HFFc6 (cell line): ENCODE measurements around the gene SACS. TPM values are rescaled to one million over a fixed set of nuclear protein-coding genes. Genes with fewer than 3 reads are reported as not detected.
A peak's percentile ranks its signal among the peaks of the same experiment; 100 is the strongest.

ENCODE experiments used
- DNase-seq: peaks from one replicate; pipeline ENCODE4 v3.0.0-alpha.2; 2018
- H3K27ac Mint-ChIP-seq: 2 replicates; pipeline ENCODE4 v1.8.0; 2020; ENCODE audit warnings: mild to moderate bottlenecking, mixed read lengths
- H3K27me3 Mint-ChIP-seq: 2 replicates; pipeline ENCODE4 v1.8.0; 2021; ENCODE audit warnings: mild to moderate bottlenecking, moderate library complexity, mixed read lengths; ENCODE audit not compliant: insufficient read depth
- H3K36me3 Mint-ChIP-seq: 2 replicates; pipeline ENCODE4 v1.8.0; 2021; ENCODE audit warnings: low read depth, mixed read lengths
- H3K4me1 Mint-ChIP-seq: 2 replicates; pipeline ENCODE4 v1.8.0; 2020; ENCODE audit warnings: low read depth, mixed read lengths
- H3K4me3 Mint-ChIP-seq: 2 replicates; pipeline ENCODE4 v1.8.0; 2020; ENCODE audit warnings: mild to moderate bottlenecking, moderate library complexity, mixed read lengths
- H3K9me3 Mint-ChIP-seq: 2 replicates; pipeline ENCODE4 v1.8.0; 2020; ENCODE audit warnings: mild to moderate bottlenecking, mixed read lengths
- total RNA-seq, 6 experiments: library from RNA; stranded (reverse); fragmentation: NEBNext Ultra II Directional; extraction: Animal tissue kit (Norgen Biotek cat#: 25700); gene quantifications; 2 replicates in 1 of 6; 3 replicates in 5 of 6; pipeline ENCODE4 v1.2.3, GENCODE V29; 2021
- TF ChIP-seq, protein P1 (sequence below): fragments of 200-600 bp; sonication (generic); IDR thresholded peaks from 2 replicates; pipeline ENCODE4 v1.5.0; 2021; ENCODE audit warnings: antibody characterized with exemption, mild to moderate bottlenecking

Gene SACS
- total RNA-seq, 6 experiments from 2014 or later = 43.9 to 50.9 (median 47.1) TPM

DNA sequence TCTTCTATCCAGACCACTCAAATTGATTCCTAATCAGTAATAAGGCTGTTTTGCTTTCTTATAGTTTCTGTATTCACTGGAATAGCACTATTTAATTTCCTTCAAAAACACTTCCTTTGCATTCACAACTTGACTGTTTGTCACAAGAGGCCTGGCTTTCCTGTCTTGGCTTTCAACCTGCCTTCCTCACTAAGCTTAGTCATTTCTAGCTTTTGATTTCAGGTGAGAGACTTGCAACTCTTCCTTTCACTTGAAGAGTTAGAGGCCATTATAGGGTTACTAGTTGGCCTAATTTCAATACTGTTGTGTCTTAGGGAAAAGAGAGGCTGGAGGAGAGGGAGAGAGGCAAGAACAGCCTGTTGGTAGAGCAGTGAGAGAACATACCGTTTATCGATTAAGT is 47.0 kb downstream of the SACS start:
- H3K27ac Mint-ChIP-seq = no peak overlapping the region
- TF ChIP-seq, protein P1, sequence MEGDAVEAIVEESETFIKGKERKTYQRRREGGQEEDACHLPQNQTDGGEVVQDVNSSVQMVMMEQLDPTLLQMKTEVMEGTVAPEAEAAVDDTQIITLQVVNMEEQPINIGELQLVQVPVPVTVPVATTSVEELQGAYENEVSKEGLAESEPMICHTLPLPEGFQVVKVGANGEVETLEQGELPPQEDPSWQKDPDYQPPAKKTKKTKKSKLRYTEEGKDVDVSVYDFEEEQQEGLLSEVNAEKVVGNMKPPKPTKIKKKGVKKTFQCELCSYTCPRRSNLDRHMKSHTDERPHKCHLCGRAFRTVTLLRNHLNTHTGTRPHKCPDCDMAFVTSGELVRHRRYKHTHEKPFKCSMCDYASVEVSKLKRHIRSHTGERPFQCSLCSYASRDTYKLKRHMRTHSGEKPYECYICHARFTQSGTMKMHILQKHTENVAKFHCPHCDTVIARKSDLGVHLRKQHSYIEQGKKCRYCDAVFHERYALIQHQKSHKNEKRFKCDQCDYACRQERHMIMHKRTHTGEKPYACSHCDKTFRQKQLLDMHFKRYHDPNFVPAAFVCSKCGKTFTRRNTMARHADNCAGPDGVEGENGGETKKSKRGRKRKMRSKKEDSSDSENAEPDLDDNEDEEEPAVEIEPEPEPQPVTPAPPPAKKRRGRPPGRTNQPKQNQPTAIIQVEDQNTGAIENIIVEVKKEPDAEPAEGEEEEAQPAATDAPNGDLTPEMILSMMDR = no peak
- no peak for DNase-seq

DNA sequence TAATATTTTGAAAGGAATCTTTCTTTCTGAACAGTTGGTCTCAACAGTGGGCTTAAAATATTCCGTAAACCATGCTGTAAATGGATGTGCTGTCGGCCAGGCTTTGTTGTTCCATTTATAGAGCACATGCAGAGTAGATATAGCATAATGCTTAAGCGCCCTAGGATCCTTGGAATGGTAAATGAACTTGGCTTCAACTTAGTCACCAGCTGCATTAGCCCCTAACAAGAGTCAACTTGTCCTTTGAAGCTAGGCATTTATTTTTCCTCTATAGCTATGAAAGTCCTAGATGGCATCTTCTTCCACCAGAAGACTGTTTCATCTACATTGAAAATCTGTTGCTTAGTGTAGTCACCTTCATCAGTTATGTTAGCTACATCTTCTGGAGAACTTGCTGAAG is 47.6 kb downstream of the SACS start:
- Mint-ChIP-seq H3K4me3 (no peak overlapping the region), H3K27ac (no peak overlapping the region), H3K27me3 (no peaks in the 10 kb centered on the region), H3K9me3 (no peaks in the 10 kb centered on the region), H3K4me1 (peaks cover 43% of the 10 kb centered on the region), H3K36me3 (peaks cover 9% of the 10 kb centered on the region; the same call in 1 of the 2 replicates)
- no peak for DNase-seq
- TF ChIP-seq, protein P1 = no peak

More for the DNA sequence above, 47.0 kb downstream of the SACS start:
- peaks cover 39% of the 10 kb centered on the region for H3K4me1 Mint-ChIP-seq
- H3K4me3 Mint-ChIP-seq = no peak overlapping the region
- peaks cover 11% of the 10 kb centered on the region; the same call in 1 of the 2 replicates for H3K36me3 Mint-ChIP-seq
- H3K9me3 Mint-ChIP-seq = no peaks in the 10 kb centered on the region
- H3K27me3 Mint-ChIP-seq = no peaks in the 10 kb centered on the region

DNA sequence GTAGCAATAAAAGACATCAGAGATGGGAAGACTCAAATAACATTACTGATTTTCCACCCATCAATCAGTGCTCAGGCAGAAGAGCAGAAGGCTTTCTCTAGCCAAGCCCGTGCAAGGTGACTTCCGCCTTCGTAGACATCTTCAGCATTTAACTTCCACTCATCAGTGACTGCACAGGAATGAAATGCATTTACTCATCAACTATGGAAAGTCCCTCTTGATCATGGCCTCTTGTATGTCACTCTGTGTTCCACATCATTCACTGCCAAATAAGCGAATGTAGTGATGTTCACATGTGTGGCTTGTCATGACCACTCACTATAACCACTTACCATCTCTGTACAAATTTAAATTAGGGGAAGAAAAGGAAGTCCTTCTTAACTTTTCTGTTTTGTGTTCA is 49.4 kb downstream of the SACS start:
- Mint-ChIP-seq H3K4me3 (no peak overlapping the region), H3K9me3 (no peaks in the 10 kb centered on the region), H3K4me1 (peaks cover 61% of the 10 kb centered on the region), H3K36me3 (peaks cover 9% of the 10 kb centered on the region; the same call in 1 of the 2 replicates), H3K27me3 (no peaks in the 10 kb centered on the region), H3K27ac (peak overlapping the region; percentile 77)
- TF ChIP-seq, protein P1 = no peak
- peak; percentile 68 for DNase-seq

GRCh38 chr13:23383151-23383550 is 50.4 kb downstream of the SACS start:
- TF ChIP-seq, protein P1 = no peak
- no peak for DNase-seq
- H3K4me1 Mint-ChIP-seq = peaks cover 70% of the 10 kb centered on the region
- H3K27ac Mint-ChIP-seq = peak overlapping the region; percentile 77; the same call in 1 of the 2 replicates
- no peak overlapping the region for H3K4me3 Mint-ChIP-seq
- H3K36me3 Mint-ChIP-seq = peaks cover 9% of the 10 kb centered on the region; the same call in 1 of the 2 replicates
- H3K9me3 Mint-ChIP-seq = no peaks in the 10 kb centered on the region
- H3K27me3 Mint-ChIP-seq = no peaks in the 10 kb centered on the region

- TF ChIP-seq, protein P1 = no peak
- Mint-ChIP-seq H3K4me3 (peak overlapping the region; percentile 52), H3K9me3 (no peaks in the 10 kb centered on the region), H3K4me1 (peaks cover 77% of the 10 kb centered on the region), H3K27ac (peak overlapping the region; percentile 72), H3K27me3 (no peaks in the 10 kb centered on the region), H3K36me3 (peaks cover 5% of the 10 kb centered on the region; the same call in 1 of the 2 replicates)
- no peak for DNase-seq
Measured at GRCh38 chr13:23381866-23382265, 51.6 kb downstream of the SACS start.
